GM12878 (cell line): ENCODE results near the gene VEGFB. TPM values are rescaled to one million over a fixed set of nuclear protein-coding genes. Genes with fewer than 3 reads are reported as not detected.

Source experiments
- ATAC-seq: fragments of 200-7000 bp; cut with Tn5 transposase; 3 replicates; pipeline ENCODE4 v1.9.1; 2020; ENCODE audit warnings: mild to moderate bottlenecking, moderate library complexity
- Bru-seq: library from RNA; stranded (reverse); fragments of 400-500 nt; gene quantifications from one replicate; lab custom pipeline; 2021; lab: Mats Ljungman, UMichigan
- BruChase-seq, 2 experiments: library from RNA; stranded (reverse); fragments of 400-500 nt; gene quantifications; one replicate each; lab custom pipeline; 2021; lab: Mats Ljungman, UMichigan
- BruUV-seq: library from RNA; stranded (reverse); fragments of 400-500 nt; replicated peaks from 2 replicates; lab custom pipeline; 2021; lab: Mats Ljungman, UMichigan
- CTCF ChIA-PET: fragments of 300-600 bp; sonication (Branson Sonifier 250); formaldehyde crosslinking; extraction: SDS; loops from one replicate; lab custom pipeline; 2021; ENCODE audit warnings: inconsistent platforms; lab: Yijun Ruan, JAX
- POLR2A ChIA-PET: fragments of 350-600 bp; formaldehyde crosslinking; extraction: SDS; loops from one replicate; lab custom pipeline; 2021; ENCODE audit warnings: inconsistent platforms; lab: Charles Lee
- RAD21 ChIA-PET: fragments of 300-600 bp; sonication (Branson Sonifier 250); formaldehyde crosslinking; loops from one replicate; lab custom pipeline; 2023; ENCODE audit warnings: antibody characterized with exemption; ENCODE audit not compliant: unreplicated experiment; lab: Charles Lee
- SMC1A ChIA-PET: fragments of 300-600 bp; sonication (Branson Sonifier 250); formaldehyde crosslinking; loops from one replicate; lab custom pipeline; 2023; ENCODE audit not compliant: unreplicated experiment, uncharacterized antibody; lab: Charles Lee
- DNase-seq: peaks from one replicate; pipeline ENCODE4 v3.0.0-alpha.2; 2011; ENCODE audit warnings: low read depth, low spot score
- FAIRE-seq: peaks from 3 replicates; lab custom pipeline; 2011; peaks lifted over from hg19 to GRCh38; lab: Jason Lieb, UNC
- H2AFZ ChIP-seq: 2 replicates; pipeline ENCODE4 v1.6.0; 2011; ENCODE audit warnings: low read depth, low read length, control low read depth; ENCODE audit not compliant: control insufficient read depth
- H3K27ac ChIP-seq: 2 replicates; pipeline ENCODE4 v1.5.1; 2011; ENCODE audit warnings: control low read depth; ENCODE audit not compliant: control insufficient read depth, insufficient read depth
- H3K27me3 ChIP-seq, 2 experiments: replicated peaks in 1 of 2; 2 replicates each; pipeline versions ENCODE4 v1.6.0 to v1.6.1; 2011; ENCODE audit warnings: low read length in 1 of 2; ENCODE audit not compliant: control insufficient read depth in 2 of 2, insufficient read depth in 2 of 2
- H3K36me3 ChIP-seq, 2 experiments: 2 replicates each; pipeline ENCODE4 v1.5.1; 2011; ENCODE audit warnings: low read length in 1 of 2; ENCODE audit not compliant: control insufficient read depth in 2 of 2, insufficient read depth in 2 of 2
- H3K4me1 ChIP-seq: 2 replicates; pipeline ENCODE4 v1.6.1; 2011; ENCODE audit warnings: mild to moderate bottlenecking, low read length, moderate library complexity, mixed read lengths; ENCODE audit not compliant: control insufficient read depth, insufficient read depth
- H3K4me2 ChIP-seq: 2 replicates; pipeline ENCODE4 v1.6.0; 2011; ENCODE audit warnings: control low read depth; ENCODE audit not compliant: control insufficient read depth, insufficient read depth
- H3K4me3 ChIP-seq: fragments of 200-600 bp; sonication (generic); 2 replicates; pipeline ENCODE4 v1.5.1; 2016
- H3K79me2 ChIP-seq: 2 replicates; pipeline ENCODE4 v1.6.0; 2011; ENCODE audit warnings: low read length; ENCODE audit not compliant: control insufficient read depth, insufficient read depth
- H3K9ac ChIP-seq: 2 replicates; pipeline ENCODE4 v1.8.0; 2011; ENCODE audit warnings: low read length, control low read depth, mixed read lengths; ENCODE audit not compliant: control insufficient read depth, insufficient read depth
- H3K9me3 ChIP-seq: replicated peaks from 3 replicates; pipeline ENCODE4 v1.5.1; 2011; ENCODE audit warnings: mild to moderate bottlenecking, low read length; ENCODE audit not compliant: control insufficient read depth, insufficient read depth
- H4K20me1 ChIP-seq: 2 replicates; pipeline ENCODE4 v1.6.0; 2011; ENCODE audit not compliant: control insufficient read depth, insufficient read depth
- HDAC2 ChIP-seq: fragments of 200-600 bp; sonication (generic); IDR thresholded peaks from 2 replicates; pipeline ENCODE4 v1.6.1; 2017
- HDAC6 ChIP-seq: fragments of 200-600 bp; sonication (generic); IDR thresholded peaks from one replicate; pipeline ENCODE4 v1.8.0; 2017; ENCODE audit warnings: antibody characterized with exemption; ENCODE audit not compliant: unreplicated experiment
- IKZF1 ChIP-seq: fragments of 450-650 bp; conservative IDR thresholded peaks from 2 replicates; pipeline ENCODE4 v1.6.1; 2017; ENCODE audit warnings: antibody characterized with exemption, mild to moderate bottlenecking
- KLF5 ChIP-seq: fragments of 450-650 bp; IDR thresholded peaks from 2 replicates; pipeline ENCODE4 v1.6.1; 2014; ENCODE audit warnings: mild to moderate bottlenecking; ENCODE audit not compliant: partially characterized antibody
- MXI1 ChIP-seq: fragments of 150-350 bp; IDR thresholded peaks from 2 replicates; pipeline ENCODE4 v1.6.1; 2011; ENCODE audit warnings: low read depth, mild to moderate bottlenecking, inconsistent platforms, low read length, improper control_type of control experiment
- PAX8 ChIP-seq: fragments of 450-650 bp; IDR thresholded peaks from 2 replicates; pipeline ENCODE4 v1.6.1; 2017; ENCODE audit warnings: mild to moderate bottlenecking, moderate library complexity
- RBBP5 ChIP-seq: fragments of 200-600 bp; sonication (generic); conservative IDR thresholded peaks from 2 replicates; pipeline ENCODE4 v1.6.1; 2016
- RELB ChIP-seq: fragments of 450-650 bp; IDR thresholded peaks from 2 replicates; pipeline ENCODE4 v1.6.1; 2017; ENCODE audit warnings: low read depth, mild to moderate bottlenecking, moderate library complexity
- SMAD5 ChIP-seq: IDR thresholded peaks from 2 replicates; pipeline ENCODE4 v1.6.1; 2016; ENCODE audit warnings: antibody characterized with exemption, low read depth
- TARDBP ChIP-seq: IDR thresholded peaks from 2 replicates; pipeline ENCODE4 v1.6.1; 2016; ENCODE audit warnings: borderline replicate concordance
- TCF7 ChIP-seq: IDR thresholded peaks from 2 replicates; pipeline ENCODE4 v1.6.1; 2014; ENCODE audit warnings: antibody characterized with exemption, borderline replicate concordance
- ZNF217 ChIP-seq: fragments of 450-650 bp; IDR thresholded peaks from 2 replicates; pipeline ENCODE4 v1.6.1; 2017; ENCODE audit warnings: antibody characterized with exemption, mild to moderate bottlenecking
- ZNF622 ChIP-seq: fragments of 450-650 bp; IDR thresholded peaks from 2 replicates; pipeline ENCODE4 v1.6.1; 2017; ENCODE audit warnings: mild to moderate bottlenecking, inconsistent platforms
- WGBS: methylation state at CpG from one replicate; pipeline ENCODE4 v1.1.6; 2016; ENCODE audit warnings: low lambda C conversion rate; ENCODE audit not compliant: insufficient replicate concordance, insufficient coverage; ENCODE audit errors: missing lambda C conversion rate; 5-methylcytosine and 5-hydroxymethylcytosine counted together
- in situ Hi-C: fragments of 300-500 bp; cut with MboI; formaldehyde crosslinking; loops from 9 replicates; pipeline ENCODE4 v1.14.3; 2018; ENCODE audit warnings: mixed read lengths
- intact Hi-C: fragments of 100-400 bp; cut with micrococcal nuclease; formaldehyde crosslinking; loops from one replicate; pipeline ENCODE4 v1.14.2; 2022; ENCODE audit not compliant: unreplicated experiment
- long read RNA-seq, 2 experiments: library from polyadenylated mRNA; unstranded; transcript quantifications; one replicate each; pipeline ENCODE4 v2.0.0, GENCODE V29; 2019 to 2020
- polyA minus RNA-seq, 3 experiments: library from RNA; depleted of rRNA, polyadenylated mRNA; stranded (reverse); fragments of >200 nt; gene quantifications; 2 replicates each; pipeline ENCODE4 v1.2.3, GENCODE V29; 2011
- polyA plus RNA-seq, 11 experiments: library from polyadenylated mRNA; depleted of rRNA in 4 of 11; unstranded in 6 of 11; stranded (reverse) in 5 of 11; fragments of >200 nt; fragmentation: Nextera tagmentation in 4 of 11; fragmentation: Illumina TruSeq in 1 of 11; extraction: Ambion mirVana in 4 of 11; extraction: Trizol in 1 of 11; gene quantifications; 1 replicate in 1 of 11; 2 replicates in 10 of 11; pipeline versions ENCODE4 v1.2.1 to v1.2.3, GENCODE V29; 2011 to 2016; ENCODE audit warnings: inconsistent platforms in 2 of 11, missing spikeins in 2 of 11, low read depth in 1 of 11
- total RNA-seq, 4 experiments: library from RNA; depleted of rRNA in 3 of 4; stranded (reverse); fragments of >200 nt in 3 of 4; fragmentation: Illumina TruSeq in 1 of 4; extraction: Trizol in 1 of 4; gene quantifications; 2 replicates each; pipeline versions ENCODE4 v1.2.1 to v1.2.3, GENCODE V29; 2013 to 2021
- TF ChIP-seq, protein P1 (sequence below): fragments of 450-650 bp; IDR thresholded peaks from 2 replicates; pipeline ENCODE4 v1.6.1; 2016; ENCODE audit warnings: mild to moderate bottlenecking
- TF ChIP-seq, protein P2 (sequence below): fragments of 450-650 bp; conservative IDR thresholded peaks from 2 replicates; pipeline ENCODE4 v1.6.1; 2017; ENCODE audit warnings: mild to moderate bottlenecking, moderate library complexity

The VEGFB gene
- total RNA-seq (2013; cell fraction: nucleolus; rRNA removed) = 8.3 and 9.7 TPM in 2 replicates
- 23.3 and 25.4 TPM in 2 replicates for total RNA-seq (2014; rRNA removed)
- total RNA-seq (2014; rRNA removed; fragmentation: Illumina TruSeq; extraction: Trizol) = 16.3 and 17.5 TPM in 2 replicates
- total RNA-seq (2021) = 75.8 and 81.7 TPM in 2 replicates
- 81.9 TPM for polyA plus RNA-seq (2011; ENCODE audit: low read depth)
- 8.4 and 11.1 TPM in 2 replicates for polyA plus RNA-seq (2011; rRNA removed)
- 15.2 and 15.4 TPM in 2 replicates for polyA plus RNA-seq (2011; cell fraction: cytosol; rRNA removed)
- 19.2 and 22.3 TPM in 2 replicates for polyA plus RNA-seq (2011; cell fraction: nucleus; rRNA removed)
- 116 and 119 TPM in 2 replicates for polyA plus RNA-seq (2012)
- polyA plus RNA-seq (2014; fragmentation: Illumina TruSeq; extraction: Trizol) = 17.0 and 24.2 TPM in 2 replicates
- polyA plus RNA-seq (2014; fragmentation: Nextera tagmentation; extraction: Ambion mirVana) = 10 to 100 TPM in 1 of 2 experiments, 1 to 10 TPM in 1; 7.0 to 28.1 TPM
- polyA plus RNA-seq (2014; rRNA removed) = 32.8 and 46.0 TPM in 2 replicates
- polyA plus RNA-seq (2016; fragmentation: Nextera tagmentation; extraction: Ambion mirVana) = 10 to 100 TPM; 12.4 to 12.7 TPM
- 5.7 and 7.5 TPM in 2 replicates for polyA minus RNA-seq (2011; rRNA and poly(A)+ RNA removed)
- 8.7 and 13.7 TPM in 2 replicates for polyA minus RNA-seq (2011; cell fraction: cytosol; rRNA and poly(A)+ RNA removed)
- polyA minus RNA-seq (2011; cell fraction: nucleus; rRNA and poly(A)+ RNA removed) = 3.7 and 3.8 TPM in 2 replicates
- percentile 69 among the genes with signal in this experiment for Bru-seq, nascent RNA
- BruChase-seq, experiment 1, labeled RNA remaining after a 6-hour chase = percentile 74 among the genes with signal in this experiment
- BruChase-seq, experiment 2, labeled RNA remaining after a 2-hour chase = percentile 75 among the genes with signal in this experiment
- long read RNA-seq, experiment 1, partial matches to known transcripts = 2 of 3 reads
- long read RNA-seq, experiment 1, other reads (novel, unspliced or antisense) = 1 of 3 reads
- long read RNA-seq, experiment 2, partial matches to known transcripts = 1 of 2 reads
- long read RNA-seq, experiment 2, other reads (novel, unspliced or antisense) = 1 of 2 reads

- peak within 1 kb of the TSS; percentile 47 for H3K9ac ChIP-seq
- in situ Hi-C loops (loop anchor here (25.0 kb wide), 1 partner anchor 1628 kb away; the partner anchor contains the start of genes CFL1, EFEMP2 and MUS81), intact Hi-C loops (no loop called here)
- ATAC-seq = peak; percentile 51
- H3K4me1 ChIP-seq = peaks cover 50% of the 10 kb centered on the region
- SMC1A ChIA-PET = interaction anchor here (1.2 kb wide), 1 partner anchor 28 kb away, joined by 3 read pairs; no protein-coding TSS in a partner anchor
- peaks cover 0 to 5% of the 10 kb centered on the region in 2 experiments; a peak in 2 of 4 replicates for H3K36me3 ChIP-seq
- peak within 1 kb of the TSS; percentile 29 for H2AFZ ChIP-seq
- H3K4me3 ChIP-seq = peak within 1 kb of the TSS; percentile 97
- H4K20me1 ChIP-seq = no peaks in the 10 kb centered on the region
- peaks cover 19% of the 10 kb centered on the region for H3K79me2 ChIP-seq
- RAD21 ChIA-PET = interaction anchor here (1.0 to 1.7 kb wide), 2 partner anchors 11 to 26 kb away, joined by 3 to 6 read pairs; no protein-coding TSS in a partner anchor
- no peak for DNase-seq
- no peaks in the 10 kb centered on the region for H3K9me3 ChIP-seq
- H3K4me2 ChIP-seq = peak within 1 kb of the TSS; percentile 83
- 0 out of 2 replicates have a peak within 1 kb of the TSS, but pooled peaks have one; percentile 33 for H3K27ac ChIP-seq
- BruUV-seq = no TSS peak
- no peaks in the 10 kb centered on the region for H3K27me3 ChIP-seq
- POLR2A ChIA-PET = interaction anchor here (0.5 to 1.7 kb wide), 3 partner anchors 12 to 70 kb away, joined by 3 to 11 read pairs (median 3); no protein-coding TSS in a partner anchor
- CTCF ChIA-PET = interaction anchor here (0.7 to 2.9 kb wide), 2 partner anchors 28 to 29 kb away, joined by 3 to 18 read pairs; partner anchors contain the start of gene FERMT3
- FAIRE-seq = no peak
- whole genome bisulfite sequencing = 27% methylated on average over 39 of the region's 62 CpGs
- no peak for TF ChIP-seq PAX8
- TF ChIP-seq IKZF1 = peak; percentile 27; the same call in 1 of the 2 replicates
- TF ChIP-seq, protein P1, sequence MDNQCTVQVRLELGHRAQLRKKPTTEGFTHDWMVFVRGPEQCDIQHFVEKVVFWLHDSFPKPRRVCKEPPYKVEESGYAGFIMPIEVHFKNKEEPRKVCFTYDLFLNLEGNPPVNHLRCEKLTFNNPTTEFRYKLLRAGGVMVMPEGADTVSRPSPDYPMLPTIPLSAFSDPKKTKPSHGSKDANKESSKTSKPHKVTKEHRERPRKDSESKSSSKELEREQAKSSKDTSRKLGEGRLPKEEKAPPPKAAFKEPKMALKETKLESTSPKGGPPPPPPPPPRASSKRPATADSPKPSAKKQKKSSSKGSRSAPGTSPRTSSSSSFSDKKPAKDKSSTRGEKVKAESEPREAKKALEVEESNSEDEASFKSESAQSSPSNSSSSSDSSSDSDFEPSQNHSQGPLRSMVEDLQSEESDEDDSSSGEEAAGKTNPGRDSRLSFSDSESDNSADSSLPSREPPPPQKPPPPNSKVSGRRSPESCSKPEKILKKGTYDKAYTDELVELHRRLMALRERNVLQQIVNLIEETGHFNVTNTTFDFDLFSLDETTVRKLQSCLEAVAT = no peak
- TF ChIP-seq TARDBP = no peak
- TF ChIP-seq ZNF622 = no peak
- TF ChIP-seq ZNF217 = no peak
- TF ChIP-seq RELB = no peak
- TF ChIP-seq, protein P2, sequence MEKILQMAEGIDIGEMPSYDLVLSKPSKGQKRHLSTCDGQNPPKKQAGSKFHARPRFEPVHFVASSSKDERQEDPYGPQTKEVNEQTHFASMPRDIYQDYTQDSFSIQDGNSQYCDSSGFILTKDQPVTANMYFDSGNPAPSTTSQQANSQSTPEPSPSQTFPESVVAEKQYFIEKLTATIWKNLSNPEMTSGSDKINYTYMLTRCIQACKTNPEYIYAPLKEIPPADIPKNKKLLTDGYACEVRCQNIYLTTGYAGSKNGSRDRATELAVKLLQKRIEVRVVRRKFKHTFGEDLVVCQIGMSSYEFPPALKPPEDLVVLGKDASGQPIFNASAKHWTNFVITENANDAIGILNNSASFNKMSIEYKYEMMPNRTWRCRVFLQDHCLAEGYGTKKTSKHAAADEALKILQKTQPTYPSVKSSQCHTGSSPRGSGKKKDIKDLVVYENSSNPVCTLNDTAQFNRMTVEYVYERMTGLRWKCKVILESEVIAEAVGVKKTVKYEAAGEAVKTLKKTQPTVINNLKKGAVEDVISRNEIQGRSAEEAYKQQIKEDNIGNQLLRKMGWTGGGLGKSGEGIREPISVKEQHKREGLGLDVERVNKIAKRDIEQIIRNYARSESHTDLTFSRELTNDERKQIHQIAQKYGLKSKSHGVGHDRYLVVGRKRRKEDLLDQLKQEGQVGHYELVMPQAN = 0 out of 2 replicates have a peak, but pooled peaks have one; percentile 32
- TF ChIP-seq KLF5 = no peak
- no peak for TF ChIP-seq TCF7
- TF ChIP-seq HDAC2 = no peak
- no peak for TF ChIP-seq RBBP5
- no peak for TF ChIP-seq MXI1
- TF ChIP-seq SMAD5 = no peak
- no peak for TF ChIP-seq HDAC6
These were observed at the start of gene VEGFB for GRCh38 chr11:64233913-64234586. Gene VEGFB, plus strand, starts transcription at chr11:64234584. Its CDS starts 250 bp downstream, at chr11:64234834.
